Measurements from ENCODE around the gene CAPN8.

Gene CAPN8

GRCh38 chr1:223707256-223708000, 41.9 kb upstream of the CAPN8 start:
- Histone ChIP-seq H3K27me3 (ENCODE audit: insufficient read depth, low read depth) (no peaks in the 10 kb centered on the region), H3K4me1 (ENCODE audit: low read depth, poor library complexity, severe bottlenecking) (peaks cover 6% of the 10 kb centered on the region), H3K36me3 (ENCODE audit: insufficient read depth) (no peaks in the 10 kb centered on the region), H2AFZ (ENCODE audit: low read depth) (no peak overlapping the region), H3K4me2 (no peak overlapping the region), H3K27ac (no peak overlapping the region), H3K79me2 (ENCODE audit: insufficient read depth, low read depth) (no peaks in the 10 kb centered on the region), H3K9ac (no peak overlapping the region), H3K4me3 (IDR thresholded peaks at IDR 0.05; ENCODE audit: insufficient read depth, low read depth, low read length) (no peak overlapping the region), H4K20me1 (ENCODE audit: insufficient read depth) (no peaks in the 10 kb centered on the region)
- TF ChIP-seq, protein P1, sequence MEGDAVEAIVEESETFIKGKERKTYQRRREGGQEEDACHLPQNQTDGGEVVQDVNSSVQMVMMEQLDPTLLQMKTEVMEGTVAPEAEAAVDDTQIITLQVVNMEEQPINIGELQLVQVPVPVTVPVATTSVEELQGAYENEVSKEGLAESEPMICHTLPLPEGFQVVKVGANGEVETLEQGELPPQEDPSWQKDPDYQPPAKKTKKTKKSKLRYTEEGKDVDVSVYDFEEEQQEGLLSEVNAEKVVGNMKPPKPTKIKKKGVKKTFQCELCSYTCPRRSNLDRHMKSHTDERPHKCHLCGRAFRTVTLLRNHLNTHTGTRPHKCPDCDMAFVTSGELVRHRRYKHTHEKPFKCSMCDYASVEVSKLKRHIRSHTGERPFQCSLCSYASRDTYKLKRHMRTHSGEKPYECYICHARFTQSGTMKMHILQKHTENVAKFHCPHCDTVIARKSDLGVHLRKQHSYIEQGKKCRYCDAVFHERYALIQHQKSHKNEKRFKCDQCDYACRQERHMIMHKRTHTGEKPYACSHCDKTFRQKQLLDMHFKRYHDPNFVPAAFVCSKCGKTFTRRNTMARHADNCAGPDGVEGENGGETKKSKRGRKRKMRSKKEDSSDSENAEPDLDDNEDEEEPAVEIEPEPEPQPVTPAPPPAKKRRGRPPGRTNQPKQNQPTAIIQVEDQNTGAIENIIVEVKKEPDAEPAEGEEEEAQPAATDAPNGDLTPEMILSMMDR (conservative IDR thresholded peaks at IDR 0.05; ENCODE audit: low read depth, low read length), result no peak

GRCh38 chr1:223706077-223706973, 40.8 kb upstream of the CAPN8 start:
- no peaks in the 10 kb centered on the region for H3K36me3 ChIP-seq (ENCODE audit: insufficient read depth)
- H3K27ac ChIP-seq, result no peak overlapping the region
- no peak overlapping the region for H2AFZ ChIP-seq (ENCODE audit: low read depth)
- H3K79me2 ChIP-seq (ENCODE audit: insufficient read depth, low read depth), result no peaks in the 10 kb centered on the region
- H3K4me1 ChIP-seq (ENCODE audit: low read depth, poor library complexity, severe bottlenecking), result no peaks in the 10 kb centered on the region
- no peaks in the 10 kb centered on the region for H4K20me1 ChIP-seq (ENCODE audit: insufficient read depth)
- TF ChIP-seq, protein P1 (conservative IDR thresholded peaks at IDR 0.05; ENCODE audit: low read depth, low read length), result no peak
- no peak overlapping the region for H3K4me3 ChIP-seq (IDR thresholded peaks at IDR 0.05; ENCODE audit: insufficient read depth, low read depth, low read length)
- H3K4me2 ChIP-seq, result no peak overlapping the region
- no peaks in the 10 kb centered on the region for H3K27me3 ChIP-seq (ENCODE audit: insufficient read depth, low read depth)
- no peak overlapping the region for H3K9ac ChIP-seq

DNA sequence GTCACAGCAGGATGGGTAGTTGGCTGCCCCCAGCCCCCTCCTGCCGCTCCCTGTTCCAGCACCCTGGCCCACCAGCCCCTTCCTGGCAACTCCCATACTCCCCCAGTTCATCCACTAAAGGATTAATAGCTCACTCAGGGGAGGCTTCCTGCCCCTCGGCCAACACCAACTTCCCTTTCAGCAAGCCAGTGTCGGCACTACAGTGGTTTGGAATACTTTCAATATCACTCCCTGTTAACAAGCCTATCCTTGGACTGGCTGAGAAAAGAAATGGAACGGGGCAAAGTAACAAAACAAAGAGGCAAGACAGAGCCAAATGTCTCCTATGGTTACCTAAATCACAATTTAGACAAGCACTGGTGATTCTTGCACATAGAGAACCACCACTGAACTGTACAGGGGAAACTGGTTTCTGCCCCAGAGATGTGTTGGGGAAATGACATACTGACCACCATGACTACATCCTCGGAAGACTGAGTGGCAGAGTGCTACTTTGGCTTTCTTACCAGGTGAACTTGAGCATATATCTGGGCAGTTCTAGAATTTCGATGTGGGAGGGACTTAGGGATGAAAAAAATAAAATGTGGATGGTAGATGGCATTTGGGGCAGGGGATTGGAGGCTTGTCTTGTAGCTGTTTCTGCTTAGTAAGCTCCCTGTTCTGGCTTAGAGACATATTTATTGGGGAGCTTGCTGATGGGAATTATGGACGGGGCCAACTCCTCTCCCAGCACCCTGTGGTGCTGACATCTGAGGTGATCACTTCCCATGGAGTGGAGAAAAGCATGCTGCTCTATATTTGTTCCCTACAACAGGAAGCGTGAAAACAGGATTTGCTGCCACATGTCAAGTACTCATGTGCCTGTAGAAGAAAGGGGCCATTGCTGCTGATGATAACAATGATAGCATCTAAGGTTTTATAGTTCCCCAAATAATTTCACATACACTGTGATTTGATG, 39.7 kb upstream of the CAPN8 start:
- H3K27ac ChIP-seq, result no peak overlapping the region
- H2AFZ ChIP-seq (ENCODE audit: low read depth), result no peak overlapping the region
- H3K4me1 ChIP-seq (ENCODE audit: low read depth, poor library complexity, severe bottlenecking), result no peaks in the 10 kb centered on the region
- no peak overlapping the region for H3K4me3 ChIP-seq (IDR thresholded peaks at IDR 0.05; ENCODE audit: insufficient read depth, low read depth, low read length)
- H3K27me3 ChIP-seq (ENCODE audit: insufficient read depth, low read depth), result no peaks in the 10 kb centered on the region
- H3K36me3 ChIP-seq (ENCODE audit: insufficient read depth), result no peaks in the 10 kb centered on the region
- H3K4me2 ChIP-seq, result no peak overlapping the region
- no peaks in the 10 kb centered on the region for H4K20me1 ChIP-seq (ENCODE audit: insufficient read depth)
- no peaks in the 10 kb centered on the region for H3K79me2 ChIP-seq (ENCODE audit: insufficient read depth, low read depth)
- no peak overlapping the region for H3K9ac ChIP-seq
- TF ChIP-seq, protein P1 (conservative IDR thresholded peaks at IDR 0.05; ENCODE audit: low read depth, low read length), result no peak

GRCh38 chr1:223703668-223704013, 38.1 kb upstream of the CAPN8 start:
- H3K9ac ChIP-seq, result no peak overlapping the region
- no peak overlapping the region for H3K4me3 ChIP-seq (IDR thresholded peaks at IDR 0.05; ENCODE audit: insufficient read depth, low read depth, low read length)
- no peak overlapping the region for H3K27ac ChIP-seq
- H3K27me3 ChIP-seq (ENCODE audit: insufficient read depth, low read depth), result no peaks in the 10 kb centered on the region
- H3K79me2 ChIP-seq (ENCODE audit: insufficient read depth, low read depth), result no peaks in the 10 kb centered on the region
- TF ChIP-seq, protein P1 (conservative IDR thresholded peaks at IDR 0.05; ENCODE audit: low read depth, low read length), result no peak
- no peak overlapping the region for H2AFZ ChIP-seq (ENCODE audit: low read depth)
- peaks cover 1% of the 10 kb centered on the region for H3K4me1 ChIP-seq (ENCODE audit: low read depth, poor library complexity, severe bottlenecking)
- H3K36me3 ChIP-seq (ENCODE audit: insufficient read depth), result no peaks in the 10 kb centered on the region
- H4K20me1 ChIP-seq (ENCODE audit: insufficient read depth), result no peaks in the 10 kb centered on the region
- H3K4me2 ChIP-seq, result no peak overlapping the region
